Neuronal stem cell (in vitro differentiated cells): ENCODE results near the gene CDK2AP2.

Experiments used
- DNase-seq: peaks from one replicate; pipeline ENCODE4 v3.0.0-alpha.2; 2013; ENCODE audit warnings: low spot score
- H2AFZ ChIP-seq: one replicate; pipeline ENCODE4 v1.6.1; 2013; ENCODE audit warnings: mild to moderate bottlenecking, low read length, inconsistent platforms
- H2AK5ac ChIP-seq: 2 replicates; pipeline ENCODE4 v1.6.1; 2013; ENCODE audit warnings: low read depth, mild to moderate bottlenecking, inconsistent platforms, low read length, moderate library complexity, mixed read lengths
- H2BK120ac ChIP-seq: 2 replicates; pipeline ENCODE4 v1.6.1; 2013; ENCODE audit warnings: low read depth, mild to moderate bottlenecking, inconsistent platforms, low read length, moderate library complexity, mixed read lengths
- H2BK12ac ChIP-seq: one replicate; pipeline ENCODE4 v1.6.1; 2013; ENCODE audit warnings: low read length, inconsistent platforms
- H2BK15ac ChIP-seq: 2 replicates; pipeline ENCODE4 v1.6.1; 2013; ENCODE audit warnings: mild to moderate bottlenecking, low read length, inconsistent platforms, mixed read lengths
- H2BK5ac ChIP-seq: one replicate; pipeline ENCODE4 v1.6.1; 2013; ENCODE audit warnings: inconsistent platforms, mild to moderate bottlenecking, low read length, moderate library complexity
- H3K14ac ChIP-seq: one replicate; pipeline ENCODE4 v1.6.1; 2013; ENCODE audit warnings: low read length, inconsistent platforms
- H3K18ac ChIP-seq: 2 replicates; pipeline ENCODE4 v1.6.1; 2013; ENCODE audit warnings: low read length, inconsistent platforms
- H3K23ac ChIP-seq: 2 replicates; pipeline ENCODE4 v1.6.1; 2013; ENCODE audit warnings: low read depth, mild to moderate bottlenecking, mixed read lengths, low read length, inconsistent platforms; ENCODE audit not compliant: poor library complexity
- H3K27ac ChIP-seq: replicated peaks from 3 replicates; pipeline ENCODE4 v1.5.1; 2013; ENCODE audit warnings: low read length, inconsistent platforms
- H3K27me3 ChIP-seq, 3 experiments: 2 replicates each; pipeline ENCODE4 v1.6.1; 2013; ENCODE audit warnings: low read length in 3 of 3, mild to moderate bottlenecking in 2 of 3, inconsistent platforms in 1 of 3, low read depth in 1 of 3, mixed read lengths in 1 of 3, moderate library complexity in 1 of 3; ENCODE audit not compliant: control insufficient read depth in 3 of 3, insufficient read depth in 3 of 3
- H3K36me3 ChIP-seq, 2 donors: replicated peaks in 1 of 2; 2 replicates each; pipeline ENCODE4 v1.6.1; 2013; ENCODE audit warnings: low read length in 2 of 2; ENCODE audit not compliant: control insufficient read depth in 2 of 2, insufficient read depth in 2 of 2
- H3K4ac ChIP-seq: 2 replicates; pipeline ENCODE4 v1.6.1; 2013; ENCODE audit warnings: inconsistent platforms, mild to moderate bottlenecking, low read length, moderate library complexity
- H3K4me1 ChIP-seq, 2 donors: 1 replicate in 1 of 2; 2 replicates in 1 of 2; pipeline ENCODE4 v1.6.1; 2013; ENCODE audit warnings: low read length in 2 of 2, low read depth in 1 of 2; ENCODE audit not compliant: control insufficient read depth in 2 of 2, insufficient read depth in 1 of 2
- H3K4me2 ChIP-seq: one replicate; pipeline ENCODE4 v1.6.1; 2013; ENCODE audit warnings: mild to moderate bottlenecking, low read length, inconsistent platforms; ENCODE audit not compliant: insufficient read depth, poor library complexity, severe bottlenecking
- H3K4me3 ChIP-seq, 2 donors: 2 replicates each; pipeline ENCODE4 v1.5.1; 2013; ENCODE audit warnings: low read length in 2 of 2, mild to moderate bottlenecking in 2 of 2, inconsistent platforms in 1 of 2, moderate library complexity in 1 of 2
- H3K79me1 ChIP-seq: one replicate; pipeline ENCODE4 v1.6.1; 2013; ENCODE audit warnings: low read depth, mild to moderate bottlenecking, inconsistent platforms, low read length, moderate library complexity
- H3K9ac ChIP-seq: one replicate; pipeline ENCODE4 v1.6.1; 2013; ENCODE audit warnings: mild to moderate bottlenecking, low read depth, low read length, inconsistent platforms; ENCODE audit not compliant: poor library complexity
- H3K9me3 ChIP-seq, 2 donors: replicated peaks in 1 of 2; 2 replicates each; pipeline versions ENCODE3 to v1.6.1; 2013; ENCODE audit warnings: low read length in 2 of 2, mild to moderate bottlenecking in 2 of 2, inconsistent platforms in 1 of 2, low read depth in 1 of 2, mixed read lengths in 1 of 2, moderate library complexity in 1 of 2; ENCODE audit not compliant: control insufficient read depth in 2 of 2, insufficient read depth in 1 of 2
- H4K8ac ChIP-seq: one replicate; pipeline ENCODE4 v1.6.1; 2013; ENCODE audit warnings: low read depth, mild to moderate bottlenecking, inconsistent platforms, low read length, moderate library complexity
- H4K91ac ChIP-seq: one replicate; pipeline ENCODE4 v1.6.1; 2013; ENCODE audit warnings: low read length, low read depth, mild to moderate bottlenecking, inconsistent platforms; ENCODE audit not compliant: poor library complexity
- WGBS, 2 donors: extraction: QIAGEN DNeasy Blood & Tissue Kit; methylation state at CpG; one replicate each; pipeline ENCODE4 v1.1.7; 2013; ENCODE audit warnings: missing lambda C conversion rate in 2 of 2, mixed read lengths in 1 of 2; ENCODE audit not compliant: insufficient read length in 2 of 2, insufficient replicate concordance in 1 of 2; ENCODE audit errors: extremely low coverage in 2 of 2; 5-methylcytosine and 5-hydroxymethylcytosine counted together

The CDK2AP2 gene

DNA sequence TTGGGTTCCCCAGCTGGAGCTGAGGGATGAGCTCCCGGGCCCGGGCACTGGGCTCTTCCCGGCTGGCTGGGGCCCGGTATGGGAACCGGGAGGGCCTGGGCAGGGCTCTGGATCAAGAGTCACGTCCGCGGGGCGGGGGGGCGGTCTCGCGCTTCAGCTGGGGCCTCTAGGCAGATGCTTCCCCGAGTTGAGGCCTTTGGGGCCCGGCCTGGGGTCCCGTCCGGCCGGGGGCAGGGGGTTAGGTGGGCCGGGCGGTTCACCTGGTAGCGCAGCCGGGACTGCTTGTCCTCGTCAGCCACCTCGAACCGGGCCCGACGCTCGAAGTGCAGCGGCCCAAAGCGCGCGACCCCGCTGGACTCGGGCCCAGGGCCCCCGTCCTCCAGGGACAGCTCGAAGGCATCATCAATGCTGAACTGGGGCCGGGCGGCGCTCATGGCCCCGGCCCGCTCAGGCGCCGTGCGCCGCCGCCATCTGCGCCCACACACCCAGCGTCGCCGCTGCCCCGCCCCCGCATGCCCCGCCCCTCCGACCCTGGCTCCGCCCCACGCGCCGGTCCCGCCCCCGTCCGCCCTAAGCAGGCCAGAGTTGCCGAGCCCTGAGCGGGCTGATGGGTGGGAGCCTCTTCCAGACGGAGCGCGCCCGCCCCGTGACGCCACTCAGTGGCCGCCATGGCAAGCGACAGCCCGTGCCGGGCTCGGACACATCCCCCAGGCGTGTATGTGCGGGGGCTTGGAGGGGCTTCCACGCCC lies 39.0 kb downstream of the CDK2AP2 start, which contains the start of gene TMEM134:
TMEM134 (minus strand) TSS at position 493 of the 749 bp plus-strand sequence; CDS start at position 434, 59 bp downstream.
- peak within 1 kb of the TSS; percentile 89 for H2AFZ ChIP-seq
- H3K14ac ChIP-seq = peak within 1 kb of the TSS; percentile 89
- H3K4me2 ChIP-seq = peak within 1 kb of the TSS; percentile 86
- H3K23ac ChIP-seq = peak within 1 kb of the TSS; percentile 96
- H3K27me3 ChIP-seq = peaks cover 0 to 2% (median 0%) of the 10 kb centered on the region in 3 experiments
- H3K4ac ChIP-seq = no peak within 1 kb of the TSS
- H3K4me1 ChIP-seq = peaks cover 11 to 15% of the 10 kb centered on the region in 2 donors
- H2BK15ac ChIP-seq = peak within 1 kb of the TSS; percentile 85
- H4K91ac ChIP-seq = no peak within 1 kb of the TSS
- peaks cover 0 to 6% of the 10 kb centered on the region in 2 donors for H3K36me3 ChIP-seq
- peaks cover 5% of the 10 kb centered on the region for H3K79me1 ChIP-seq
- peak; percentile 88 for DNase-seq
- no peak within 1 kb of the TSS for H4K8ac ChIP-seq
- peak within 1 kb of the TSS; percentile 75 for H2BK5ac ChIP-seq
- H3K4me3 ChIP-seq = peak within 1 kb of the TSS; percentile 88 to 92
- WGBS, 2 donors = no CpG with 5 or more reads among the region's 76 CpGs
- H2BK120ac ChIP-seq = peak within 1 kb of the TSS; percentile 61
- peak within 1 kb of the TSS; percentile 96 for H3K18ac ChIP-seq
- H2BK12ac ChIP-seq = no peak within 1 kb of the TSS
- H3K9me3 ChIP-seq = peaks cover 0 to 1% of the 10 kb centered on the region in 2 donors
- peak within 1 kb of the TSS; percentile 54 for H3K27ac ChIP-seq
- H3K9ac ChIP-seq = peak within 1 kb of the TSS; percentile 94
- H2AK5ac ChIP-seq = peak within 1 kb of the TSS; percentile 96

DNA sequence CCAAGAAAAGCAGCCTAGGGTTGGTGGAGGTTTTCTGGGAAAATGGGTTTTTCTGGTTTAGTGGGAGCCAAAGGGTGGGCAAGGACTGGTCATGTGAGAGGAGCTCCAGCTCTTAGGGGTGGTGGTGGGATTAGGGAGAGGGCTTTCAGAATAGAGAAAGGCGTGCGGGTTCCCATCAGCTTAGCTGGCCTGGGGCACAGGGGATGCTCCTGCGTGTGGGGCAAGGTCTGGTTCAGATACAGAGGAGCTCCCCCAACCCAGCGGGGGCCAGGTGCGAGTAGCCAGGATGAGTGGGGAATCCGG lies 39.6 kb downstream of the CDK2AP2 start:
- Histone ChIP-seq H4K91ac (no peak overlapping the region), H3K18ac (peak overlapping the region; percentile 96), H3K27ac (no peak overlapping the region), H3K4ac (no peak overlapping the region), H3K9me3 (peaks cover 0 to 1% of the 10 kb centered on the region in 2 donors), H2BK5ac (peak overlapping the region; percentile 75), H2BK15ac (peak overlapping the region; percentile 85), H2BK120ac (no peak overlapping the region), H3K79me1 (peaks cover 5% of the 10 kb centered on the region), H3K14ac (peak overlapping the region; percentile 89), H2AFZ (peak overlapping the region; percentile 89), H4K8ac (no peak overlapping the region), H3K36me3 (peaks cover 0 to 6% of the 10 kb centered on the region in 2 donors), H3K4me2 (peak overlapping the region; percentile 86), H3K23ac (no peak overlapping the region), H2AK5ac (peak overlapping the region; percentile 96), H3K4me3 (peak overlapping the region; percentile 88 to 92), H2BK12ac (no peak overlapping the region), H3K27me3 (peaks cover 0 to 2% (median 0%) of the 10 kb centered on the region in 3 experiments), H3K9ac (peak overlapping the region; percentile 94), H3K4me1 (peaks cover 11 to 18% of the 10 kb centered on the region in 2 donors)
- DNase-seq = no peak
- WGBS, 2 donors = no CpG with 5 or more reads among the region's 6 CpGs

DNA sequence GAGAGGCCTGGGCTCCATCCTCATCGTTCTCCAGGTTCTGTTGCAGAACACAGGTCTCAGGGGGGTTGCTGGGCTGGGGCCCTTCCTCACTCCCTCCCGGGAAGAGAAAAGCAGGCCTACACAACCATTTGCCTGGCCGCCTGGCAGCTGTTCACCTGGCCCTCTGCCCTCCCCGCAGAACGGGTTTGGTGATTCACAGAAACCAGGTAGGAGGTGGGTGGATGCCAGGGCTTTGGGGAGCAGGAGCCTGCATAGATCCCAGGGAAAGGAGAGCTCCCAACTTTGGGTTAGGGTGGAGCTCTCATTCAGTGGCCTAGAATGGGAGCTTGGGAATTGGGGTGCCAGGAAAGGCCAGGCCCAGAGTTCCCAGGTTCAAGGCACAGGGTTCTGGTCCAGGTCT lies 39.9 kb downstream of the CDK2AP2 start:
- Histone ChIP-seq H3K4me2 (peak overlapping the region; percentile 86), H3K4ac (no peak overlapping the region), H2BK5ac (peak overlapping the region; percentile 75), H3K14ac (no peak overlapping the region), H2AK5ac (peak overlapping the region; percentile 30), H3K9me3 (peaks cover 0 to 1% of the 10 kb centered on the region in 2 donors), H3K18ac (no peak overlapping the region), H3K9ac (peak overlapping the region; percentile 63), H2BK12ac (no peak overlapping the region), H2BK15ac (peak overlapping the region; percentile 85), H3K4me1 (peaks cover 11 to 18% of the 10 kb centered on the region in 2 donors), H3K23ac (peak overlapping the region; percentile 73), H3K79me1 (peaks cover 5% of the 10 kb centered on the region), H4K91ac (no peak overlapping the region), H4K8ac (no peak overlapping the region), H3K4me3 (peak overlapping the region; percentile 88 to 92), H3K36me3 (peaks cover 0 to 10% of the 10 kb centered on the region in 2 donors), H2AFZ (no peak overlapping the region), H2BK120ac (no peak overlapping the region), H3K27ac (no peak overlapping the region), H3K27me3 (peaks cover 0 to 2% (median 0%) of the 10 kb centered on the region in 3 experiments)
- WGBS, 2 donors = no CpG with 5 or more reads among the region's 5 CpGs
- DNase-seq = no peak
